GM12892 (cell line): ENCODE results near the gene MACROD2.

ENCODE experiments used
- DNase-seq: peaks from one replicate; pipeline ENCODE4 v3.0.0; 2011; ENCODE audit not compliant: insufficient read length
- FAIRE-seq: peaks from 2 replicates; lab custom pipeline; 2011; peaks lifted over from hg19 to GRCh38; lab: Jason Lieb, UNC
- POLR2A ChIP-seq: IDR thresholded peaks from 2 replicates; pipeline ENCODE4 v1.6.1; 2011; ENCODE audit warnings: low read depth, low read length, control low read depth
- POLR2AphosphoS5 ChIP-seq: IDR thresholded peaks from 2 replicates; pipeline ENCODE4 v1.6.1; 2011; ENCODE audit warnings: low read depth, low read length, control low read depth
- TAF1 ChIP-seq: IDR thresholded peaks from 2 replicates; pipeline ENCODE4 v1.6.1; 2011; ENCODE audit warnings: low read depth, mild to moderate bottlenecking, control low read depth, low read length, borderline replicate concordance

Gene MACROD2

DNA sequence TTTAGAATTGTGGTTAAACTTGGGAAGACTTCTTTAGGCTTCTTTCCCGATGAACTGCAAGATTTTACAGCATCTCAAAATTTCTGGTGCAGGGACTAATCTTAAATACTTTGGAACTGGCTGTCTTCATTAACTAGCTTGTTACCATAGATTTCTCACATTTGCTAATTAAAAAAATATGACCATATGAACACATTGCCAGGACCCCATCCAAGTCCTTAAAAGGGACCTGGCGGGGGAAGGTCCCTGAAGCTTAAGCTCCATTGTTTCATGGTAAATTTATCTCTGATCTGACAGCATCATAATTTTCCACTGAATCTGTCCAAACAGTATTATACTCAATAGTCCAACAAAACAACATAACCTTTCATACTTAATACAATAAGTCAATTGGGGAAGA is 859.9 kb downstream of the MACROD2 start:
- TF ChIP-seq TAF1 (no peak), POLR2A (no peak), POLR2AphosphoS5 (no peak)

DNA sequence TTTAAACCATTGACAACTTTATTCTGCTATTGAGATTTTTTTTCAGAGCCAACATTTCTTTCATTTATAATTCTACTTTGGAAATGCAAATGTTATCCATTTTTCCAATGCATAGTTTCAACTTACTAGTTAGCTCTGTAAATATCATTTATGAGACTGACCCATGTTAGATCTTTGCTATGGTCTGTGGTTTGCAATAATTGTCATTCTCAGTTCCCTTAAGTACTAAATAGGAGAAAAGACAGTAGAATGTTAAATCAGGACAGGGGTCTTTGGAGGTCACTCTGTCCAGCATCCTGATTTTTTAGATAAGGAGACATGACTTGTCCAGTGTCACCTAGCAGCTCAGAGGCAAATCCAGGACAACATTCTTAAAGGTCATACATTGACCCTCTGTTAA is 864.3 kb downstream of the MACROD2 start:
- TF ChIP-seq POLR2AphosphoS5 (no peak), TAF1 (no peak), POLR2A (no peak)
- FAIRE-seq, result no peak
- DNase-seq, result no peak

More for the DNA sequence above, 859.9 kb downstream of the MACROD2 start:
- DNase-seq (no peak), FAIRE-seq (no peak)

DNA sequence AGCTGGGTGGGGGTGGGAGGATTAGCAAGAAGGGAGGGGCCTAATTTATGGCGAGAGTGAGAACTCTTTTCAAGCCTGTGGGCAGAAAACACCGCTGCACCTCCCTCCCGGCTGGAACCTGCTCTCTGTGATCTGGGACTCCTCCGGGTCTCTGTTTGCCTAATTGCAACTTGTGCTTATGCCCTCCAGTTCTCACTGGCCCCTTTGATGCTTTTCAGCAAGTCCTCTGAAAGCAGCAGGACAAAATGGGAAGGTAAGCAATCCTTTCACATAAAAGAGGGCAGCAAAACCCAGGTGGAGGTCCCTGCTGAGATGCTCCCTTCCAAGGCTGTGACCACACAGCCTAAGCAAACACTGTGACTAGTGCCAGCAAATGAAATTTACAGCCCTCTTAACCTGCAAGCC is 865.1 kb downstream of the MACROD2 start:
- DNase-seq (no peak), FAIRE-seq (peak; percentile 27)
- no peak for TF ChIP-seq POLR2AphosphoS5
- TF ChIP-seq POLR2A, result no peak
- no peak for TF ChIP-seq TAF1

DNA sequence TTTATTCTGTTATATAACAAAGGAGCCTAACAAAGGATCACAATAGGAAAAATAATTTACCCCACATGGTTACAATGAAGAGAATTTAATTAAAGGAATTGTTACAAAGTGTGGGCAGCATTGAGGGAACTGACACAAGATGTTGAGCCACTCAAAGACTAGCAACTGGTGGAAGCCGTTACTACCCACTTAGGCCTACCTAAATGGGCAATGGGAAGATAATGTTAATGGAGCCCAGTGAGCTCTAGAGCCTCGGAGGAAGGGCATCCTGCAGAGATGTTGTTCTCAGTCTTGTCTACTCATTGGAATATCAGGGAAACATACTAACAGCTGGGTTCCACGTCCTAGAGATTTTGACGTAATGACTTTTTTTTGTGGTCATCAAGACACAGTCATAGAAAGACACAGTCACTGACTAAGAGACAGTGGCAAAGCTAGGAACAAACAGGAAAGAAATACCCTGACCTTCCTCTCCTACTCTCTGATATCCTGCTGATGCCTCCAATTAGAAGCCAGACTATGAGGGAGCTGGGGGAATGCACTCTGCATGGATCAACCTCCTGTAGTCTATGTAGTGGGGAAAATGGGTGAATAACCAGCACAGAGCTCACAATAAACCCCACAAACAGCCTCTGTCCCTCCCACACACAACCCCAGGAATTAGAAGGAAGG is 865.8 kb downstream of the MACROD2 start:
- FAIRE-seq (no peak), DNase-seq (no peak)
- TF ChIP-seq TAF1 (no peak), POLR2AphosphoS5 (no peak), POLR2A (no peak)

DNA sequence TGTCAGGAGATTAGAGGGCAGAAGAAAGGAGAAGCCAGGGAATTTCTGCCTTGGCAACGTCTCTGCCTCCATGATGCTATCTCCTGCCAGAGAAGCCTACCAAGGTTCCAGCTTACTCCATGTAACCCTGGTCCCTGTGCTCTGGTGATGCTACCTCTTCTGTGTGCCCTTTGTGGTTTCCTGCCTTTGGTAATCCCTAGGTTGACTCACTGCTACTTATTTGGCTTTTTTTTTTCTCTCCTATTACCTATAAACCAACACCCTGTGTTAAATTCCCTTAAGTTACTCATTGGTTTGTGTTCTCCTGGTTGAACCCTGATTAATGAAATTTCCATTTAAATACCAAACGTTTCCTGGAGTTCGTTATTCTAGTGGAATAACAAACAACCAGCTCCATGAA is 869.9 kb downstream of the MACROD2 start:
- FAIRE-seq (no peak), DNase-seq (no peak)
- no peak for TF ChIP-seq POLR2AphosphoS5
- no peak for TF ChIP-seq POLR2A
- TF ChIP-seq TAF1, result no peak

DNA sequence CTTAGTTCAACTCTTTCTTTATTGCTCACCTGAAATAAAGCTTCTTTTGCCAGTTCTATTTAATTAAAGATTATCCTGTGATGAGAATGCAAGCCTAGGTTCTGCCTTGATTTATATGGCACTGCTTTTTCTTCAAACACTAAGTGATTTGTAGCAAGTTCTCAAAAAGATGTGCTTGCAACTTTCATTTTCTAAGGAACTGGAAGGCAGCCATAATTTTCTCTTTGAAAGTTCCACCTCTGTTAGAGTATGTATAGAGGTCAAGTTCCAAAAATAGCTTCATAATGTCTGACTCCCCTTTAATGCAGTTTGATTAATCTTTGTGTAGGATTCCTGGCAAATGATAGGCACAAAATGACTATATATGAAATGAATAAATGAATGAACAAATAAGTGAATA is 870.4 kb downstream of the MACROD2 start:
- no peak for FAIRE-seq
- no peak for DNase-seq
- TF ChIP-seq POLR2A, result no peak
- TF ChIP-seq TAF1, result no peak
- TF ChIP-seq POLR2AphosphoS5, result no peak

DNA sequence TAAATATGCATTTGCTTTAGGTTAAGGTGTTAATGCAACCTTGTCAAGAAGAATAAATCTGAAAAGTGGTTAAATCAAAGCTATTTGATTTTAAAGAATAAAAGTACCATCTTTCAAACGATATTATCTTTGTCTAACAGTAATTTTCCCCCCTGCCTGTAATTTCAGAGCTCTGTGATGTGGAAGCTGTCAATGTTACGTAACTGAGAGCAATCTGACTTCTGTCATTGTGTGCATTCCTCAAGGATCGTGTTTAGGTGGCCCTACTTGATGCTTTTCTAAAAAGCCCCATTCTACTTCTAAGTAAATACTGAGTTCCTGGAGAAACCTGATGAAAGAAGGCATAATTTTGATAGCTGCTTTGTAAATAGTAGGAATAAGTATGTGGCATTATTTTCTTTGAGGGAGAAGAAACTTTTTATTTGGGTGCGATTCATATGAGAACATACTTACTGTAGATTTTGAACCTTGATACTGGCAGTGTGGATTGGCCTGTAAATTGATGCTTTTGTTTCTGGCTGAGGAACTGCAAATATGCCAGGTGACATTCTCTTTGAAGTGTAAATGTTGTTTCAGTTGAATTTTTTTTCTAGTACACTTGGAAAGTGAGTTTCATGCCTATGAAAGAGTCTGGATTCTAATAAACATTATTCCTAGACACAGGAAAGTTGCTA is 871.7 kb downstream of the MACROD2 start:
- FAIRE-seq, result no peak

DNA sequence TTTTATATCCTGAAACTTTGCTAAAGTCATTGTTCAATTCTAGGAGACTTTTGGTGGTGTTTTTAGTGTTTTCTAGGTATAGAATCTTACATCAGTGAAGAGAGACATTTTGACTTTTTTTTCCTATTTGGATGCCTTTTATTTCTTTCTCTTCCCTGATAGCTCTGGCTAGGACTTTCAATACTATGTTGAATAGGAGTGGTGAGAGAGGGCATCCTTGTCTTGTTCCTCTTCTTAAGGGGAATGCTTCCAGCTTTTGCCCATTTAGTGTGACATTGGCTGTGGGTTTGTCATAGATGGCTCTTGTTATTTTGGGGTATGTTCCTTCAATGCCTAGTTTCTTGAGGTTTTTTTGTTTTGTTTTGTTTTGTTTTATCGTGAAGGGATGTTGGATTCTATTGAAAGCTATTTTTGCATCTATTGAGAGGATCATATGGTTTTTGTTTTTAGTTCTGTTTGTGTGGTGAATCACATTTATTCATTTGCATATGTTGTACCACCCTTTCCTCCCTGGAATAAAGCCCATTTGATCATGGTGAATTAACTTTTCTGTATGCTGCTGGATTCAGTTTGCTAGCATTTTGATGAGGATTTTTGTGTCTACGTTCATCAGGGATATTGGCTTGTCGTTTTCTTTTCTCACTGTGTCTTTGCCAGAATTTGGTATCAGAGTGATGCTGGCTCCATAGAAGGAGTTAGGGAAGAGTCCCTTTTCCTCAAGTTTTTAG is 882.1 kb downstream of the MACROD2 start:
- FAIRE-seq (no peak), DNase-seq (no peak)
- TF ChIP-seq TAF1 (no peak), POLR2AphosphoS5 (no peak), POLR2A (no peak)

More for the DNA sequence above, 871.7 kb downstream of the MACROD2 start:
- TF ChIP-seq POLR2A, result no peak
- TF ChIP-seq TAF1, result no peak
- no peak for TF ChIP-seq POLR2AphosphoS5
- DNase-seq, result no peak

DNA sequence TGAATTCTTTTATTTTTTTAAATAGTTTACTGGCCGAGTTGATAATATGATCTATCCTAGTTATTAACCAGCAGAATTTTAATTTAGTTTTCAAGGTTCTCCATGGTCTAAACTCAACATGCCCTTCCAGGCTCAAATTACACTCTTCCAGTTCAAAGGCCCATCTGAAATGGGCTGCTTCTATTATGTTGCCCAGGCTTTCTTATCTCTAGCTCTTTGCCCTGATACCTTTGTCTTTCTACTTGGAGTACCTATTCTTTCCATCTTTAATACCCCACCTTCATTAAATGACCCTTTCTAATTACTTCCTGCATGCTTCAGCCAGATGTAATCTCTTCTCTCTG is 883.3 kb downstream of the MACROD2 start:
- TF ChIP-seq TAF1, result no peak
- TF ChIP-seq POLR2A, result no peak
- no peak for TF ChIP-seq POLR2AphosphoS5
- DNase-seq, result no peak
- FAIRE-seq, result no peak

DNA sequence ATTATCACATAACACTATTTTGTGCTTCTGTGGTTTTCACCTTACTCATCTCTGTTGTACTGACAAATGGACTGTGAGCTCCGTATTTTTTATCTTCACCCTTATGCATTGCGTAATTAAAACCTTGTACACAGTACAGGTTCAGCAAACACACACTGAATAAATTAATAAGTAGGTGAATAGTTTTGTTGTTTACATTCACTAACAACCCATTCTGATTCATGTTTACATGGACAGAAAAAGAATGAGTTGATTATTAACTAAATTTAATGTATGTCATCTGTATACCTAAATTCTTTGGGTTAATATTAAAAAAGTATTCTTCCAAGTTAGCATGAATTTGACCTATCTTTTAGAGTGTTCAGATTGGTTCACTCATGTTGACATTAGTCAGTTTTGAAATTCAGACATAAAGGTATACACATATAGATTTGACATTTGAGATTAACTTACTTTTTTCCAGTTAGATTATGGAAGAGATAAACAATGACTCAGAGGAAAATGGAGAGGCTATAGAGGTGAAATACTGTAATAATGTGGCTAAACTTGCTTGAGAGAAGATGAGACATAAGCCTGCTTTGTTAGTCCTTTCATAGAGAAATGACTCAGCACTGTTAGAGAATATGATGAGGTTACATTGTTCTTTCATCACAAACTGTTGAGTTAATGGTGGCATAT is 883.8 kb downstream of the MACROD2 start:
- FAIRE-seq, result no peak
- no peak for TF ChIP-seq POLR2AphosphoS5
- TF ChIP-seq TAF1, result no peak
- no peak for TF ChIP-seq POLR2A
- DNase-seq, result no peak

DNA sequence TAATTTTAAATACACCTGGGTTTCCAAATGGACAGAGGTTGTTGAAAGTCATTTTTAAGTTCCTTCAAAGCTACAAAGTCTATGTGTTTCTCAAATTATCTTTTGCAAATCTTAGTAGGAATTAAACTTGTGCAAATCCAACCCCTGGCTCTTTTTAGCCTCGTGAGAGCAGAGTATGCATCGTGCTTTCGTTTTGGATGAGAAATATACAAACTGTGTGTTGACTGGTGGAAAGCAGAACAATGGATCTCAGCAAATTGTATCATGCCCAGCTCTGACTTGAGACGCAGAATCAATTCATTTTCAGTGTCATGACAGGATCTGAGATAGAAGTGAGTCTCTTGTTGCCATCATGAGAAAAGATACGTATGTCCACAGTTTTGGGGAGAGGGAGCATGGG is 884.5 kb downstream of the MACROD2 start:
- FAIRE-seq (peak; percentile 44), DNase-seq (no peak)
- TF ChIP-seq POLR2AphosphoS5, result no peak
- no peak for TF ChIP-seq TAF1
- no peak for TF ChIP-seq POLR2A

DNA sequence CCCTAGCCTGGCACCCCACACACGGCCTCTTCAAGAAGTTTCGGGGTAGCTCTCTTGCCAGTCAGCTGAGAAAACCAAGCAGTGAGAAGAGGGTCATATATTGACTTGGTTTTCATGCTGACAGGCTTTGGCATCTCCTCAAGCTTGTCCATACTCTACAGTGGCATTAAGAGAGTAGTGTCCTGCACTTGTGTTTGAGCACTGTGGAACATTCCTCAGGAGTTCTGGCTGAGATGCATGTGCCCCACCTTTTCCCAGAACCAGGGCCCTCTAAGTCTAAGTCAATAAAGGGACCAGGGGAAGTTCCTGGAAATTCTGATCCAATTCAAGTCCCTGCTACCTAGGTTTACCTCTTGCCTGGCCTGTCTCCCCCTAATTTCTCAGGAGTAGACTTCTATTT is 886.2 kb downstream of the MACROD2 start:
- DNase-seq, result no peak
- TF ChIP-seq POLR2AphosphoS5, result no peak
- TF ChIP-seq POLR2A, result no peak
- no peak for TF ChIP-seq TAF1
- no peak for FAIRE-seq
